ENCODE data around the gene HS6ST1. TPM values are rescaled to one million over a fixed set of nuclear protein-coding genes. Genes with fewer than 3 reads are reported as not detected.
"Not testable (repeated sequence)": the region's sequence is repeated elsewhere in the genome, so short reads cannot be mapped to it uniquely, and the experiment has no call there.

The HS6ST1 gene
- total RNA-seq, 2 experiments from 2014 or later = 10.1 to 11.4 TPM

- Mint-ChIP-seq H3K4me3 (no peak overlapping the region), H3K27ac (no peak overlapping the region), H3K27me3 (peaks cover 12% of the 10 kb centered on the region), H3K9me3 (no peaks in the 10 kb centered on the region), H3K36me3 (no peaks in the 10 kb centered on the region), H3K4me1 (peaks cover 5% of the 10 kb centered on the region)
- POLR2A ChIA-PET = interaction anchor here (0.6 kb wide), 1 partner anchor 207 kb away, joined by 6 read pairs; no protein-coding TSS in a partner anchor
- ATAC-seq (ENCODE audit: low read depth) (no peak), DNase-seq (peak; percentile 26)
Measured at GRCh38 chr2:128322715-128323554, 4.3 kb upstream of the HS6ST1 start.

GRCh38 chr2:128321784-128322714, 3.4 kb upstream of the HS6ST1 start:
- no peaks in the 10 kb centered on the region for H3K36me3 Mint-ChIP-seq
- no peaks in the 10 kb centered on the region for H3K9me3 Mint-ChIP-seq
- POLR2A ChIA-PET = no interaction called here
- DNase-seq (peak; percentile 88), ATAC-seq (ENCODE audit: low read depth) (peak; percentile 34)
- no peak overlapping the region for H3K27ac Mint-ChIP-seq
- H3K4me3 Mint-ChIP-seq = peak overlapping the region; percentile 61
- peaks cover 8% of the 10 kb centered on the region for H3K4me1 Mint-ChIP-seq
- H3K27me3 Mint-ChIP-seq = peaks cover 12% of the 10 kb centered on the region

- Mint-ChIP-seq H3K9me3 (no peaks in the 10 kb centered on the region), H3K4me3 (peak overlapping the region; percentile 50), H3K4me1 (peaks cover 16% of the 10 kb centered on the region), H3K27ac (no peak overlapping the region), H3K27me3 (peaks cover 14% of the 10 kb centered on the region), H3K36me3 (no peaks in the 10 kb centered on the region)
- ATAC-seq (ENCODE audit: low read depth) (no peak), DNase-seq (peak; percentile 29)
- POLR2A ChIA-PET = no interaction called here
Measured at GRCh38 chr2:128320906-128321771, 2.5 kb upstream of the HS6ST1 start.

- Mint-ChIP-seq H3K27me3 (peaks cover 14% of the 10 kb centered on the region), H3K4me3 (no peak overlapping the region), H3K4me1 (peaks cover 19% of the 10 kb centered on the region), H3K36me3 (no peaks in the 10 kb centered on the region), H3K27ac (no peak overlapping the region), H3K9me3 (no peaks in the 10 kb centered on the region)
- peak; percentile 31 for DNase-seq
- POLR2A ChIA-PET = no interaction called here
- ATAC-seq (ENCODE audit: low read depth) = no peak
Measured at GRCh38 chr2:128320192-128320905, 1.7 kb upstream of the HS6ST1 start.

GRCh38 chr2:128319631-128320191, 1.0 kb upstream of the HS6ST1 start:
- Mint-ChIP-seq H3K27me3 (peaks cover 11% of the 10 kb centered on the region), H3K36me3 (no peaks in the 10 kb centered on the region), H3K27ac (no peak overlapping the region), H3K4me1 (peaks cover 23% of the 10 kb centered on the region), H3K9me3 (no peaks in the 10 kb centered on the region), H3K4me3 (no peak overlapping the region)
- POLR2A ChIA-PET = no interaction called here
- ATAC-seq (ENCODE audit: low read depth) = no peak
- DNase-seq = peak; percentile 30

- H3K36me3 Mint-ChIP-seq, POLR2A ChIA-PET, H3K4me3 Mint-ChIP-seq, H3K27me3 Mint-ChIP-seq, H3K9me3 Mint-ChIP-seq, H3K27ac Mint-ChIP-seq: not testable (repeated sequence)
- peaks cover 26% of the 10 kb centered on the region for H3K4me1 Mint-ChIP-seq
- peak; percentile 59 for DNase-seq
- ATAC-seq (ENCODE audit: low read depth) = peak; percentile 4
Measured at GRCh38 chr2:128318245-128318644, 423 bp downstream of the HS6ST1 start.

GRCh38 chr2:128317899-128318225, 806 bp downstream of the HS6ST1 start:
- peaks cover 27% of the 10 kb centered on the region for H3K4me1 Mint-ChIP-seq
- DNase-seq, H3K27me3 Mint-ChIP-seq, H3K9me3 Mint-ChIP-seq, POLR2A ChIA-PET, H3K36me3 Mint-ChIP-seq: not testable (repeated sequence)
- peak overlapping the region; percentile 80 for H3K4me3 Mint-ChIP-seq
- H3K27ac Mint-ChIP-seq = peak overlapping the region; percentile 42
- peak; percentile 0 for ATAC-seq (ENCODE audit: low read depth)

GRCh38 chr2:128317181-128317898, 1.3 kb downstream of the HS6ST1 start:
- peak overlapping the region; percentile 80 for H3K4me3 Mint-ChIP-seq
- peak overlapping the region; percentile 42 for H3K27ac Mint-ChIP-seq
- H3K27me3 Mint-ChIP-seq = peaks cover 9% of the 10 kb centered on the region
- peak; percentile 57 for DNase-seq
- no peaks in the 10 kb centered on the region for H3K9me3 Mint-ChIP-seq
- peak; percentile 7 for ATAC-seq (ENCODE audit: low read depth)
- peaks cover 27% of the 10 kb centered on the region for H3K4me1 Mint-ChIP-seq
- POLR2A ChIA-PET = no interaction called here
- H3K36me3 Mint-ChIP-seq = no peaks in the 10 kb centered on the region

- ATAC-seq (ENCODE audit: low read depth) (no peak), DNase-seq (peak; percentile 35)
- Mint-ChIP-seq H3K36me3 (no peaks in the 10 kb centered on the region), H3K4me3 (peak overlapping the region; percentile 80), H3K27ac (no peak overlapping the region), H3K9me3 (no peaks in the 10 kb centered on the region), H3K4me1 (peaks cover 27% of the 10 kb centered on the region), H3K27me3 (peaks cover 9% of the 10 kb centered on the region)
- POLR2A ChIA-PET = no interaction called here
Measured at GRCh38 chr2:128316777-128317180, 1.9 kb downstream of the HS6ST1 start.

GRCh38 chr2:128315829-128316776, 2.6 kb downstream of the HS6ST1 start:
- DNase-seq (peak; percentile 42), ATAC-seq (ENCODE audit: low read depth) (peak; percentile 42)
- no peaks in the 10 kb centered on the region for H3K36me3 Mint-ChIP-seq
- POLR2A ChIA-PET = no interaction called here
- no peak overlapping the region for H3K27ac Mint-ChIP-seq
- peaks cover 22% of the 10 kb centered on the region for H3K4me1 Mint-ChIP-seq
- peak overlapping the region; percentile 80 for H3K4me3 Mint-ChIP-seq
- H3K27me3 Mint-ChIP-seq = peaks cover 6% of the 10 kb centered on the region
- no peaks in the 10 kb centered on the region for H3K9me3 Mint-ChIP-seq

GRCh38 chr2:128315122-128315828, 3.4 kb downstream of the HS6ST1 start:
- Mint-ChIP-seq H3K36me3 (no peaks in the 10 kb centered on the region), H3K4me1 (peaks cover 22% of the 10 kb centered on the region), H3K27me3 (peaks cover 2% of the 10 kb centered on the region), H3K27ac (peak overlapping the region; percentile 12), H3K4me3 (no peak overlapping the region), H3K9me3 (no peaks in the 10 kb centered on the region)
- DNase-seq = peak; percentile 24
- ATAC-seq (ENCODE audit: low read depth) = no peak
- POLR2A ChIA-PET = no interaction called here
